WTC11 (cell line): ENCODE results near the gene KLK3. TPM values are rescaled to one million over a fixed set of nuclear protein-coding genes. Genes with fewer than 3 reads are reported as not detected.

Experiments
- ATAC-seq: fragments of 200-7000 bp; cut with Tn5 transposase; 2 replicates; pipeline ENCODE4 v1.10.0; 2021; ENCODE audit warnings: mild to moderate bottlenecking, moderate library complexity
- CTCF ChIA-PET: fragments of 300-600 bp; sonication (Branson Sonifier 250); formaldehyde crosslinking; loops from one replicate; lab custom pipeline; 2021; ENCODE audit warnings: antibody characterized with exemption; lab: Charles Lee
- POLR2A ChIA-PET: fragments of 350-600 bp; sonication (Branson Sonifier 250); formaldehyde crosslinking; loops from one replicate; lab custom pipeline; 2021; ENCODE audit warnings: antibody characterized with exemption; lab: Charles Lee
- DNase-seq: peaks from one replicate; pipeline ENCODE4 v3.0.0; 2021; ENCODE audit warnings: low spot score
- H3K27ac Mint-ChIP-seq: 2 replicates; pipeline ENCODE4 v1.8.0; 2021; ENCODE audit warnings: mixed read lengths
- H3K27me3 Mint-ChIP-seq: 2 replicates; pipeline ENCODE4 v1.8.0; 2021; ENCODE audit warnings: low read depth, mild to moderate bottlenecking, moderate library complexity, mixed read lengths
- H3K36me3 Mint-ChIP-seq: 2 replicates; pipeline ENCODE4 v1.8.0; 2021; ENCODE audit warnings: mixed read lengths
- H3K4me1 Mint-ChIP-seq: 2 replicates; pipeline ENCODE4 v1.8.0; 2022; ENCODE audit warnings: mixed read lengths
- H3K4me3 Mint-ChIP-seq: 2 replicates; pipeline ENCODE4 v1.8.0; 2021; ENCODE audit warnings: mild to moderate bottlenecking, moderate library complexity, mixed read lengths
- H3K9me3 Mint-ChIP-seq: 2 replicates; pipeline ENCODE4 v1.8.0; 2021; ENCODE audit warnings: mixed read lengths
- FOXJ3 ChIP-seq: sonication (generic); formaldehyde crosslinking; IDR thresholded peaks from 2 replicates; pipeline ENCODE4 v1.9.0; 2021; ENCODE audit warnings: missing genetic modification reagents, mild to moderate bottlenecking, borderline replicate concordance
- GRHL2 ChIP-seq: fragments of 250-450 bp; sonication (Bioruptor Pico); IDR thresholded peaks from 2 replicates; pipeline ENCODE4 v1.8.0; 2022; ENCODE audit warnings: mild to moderate bottlenecking, moderate library complexity; ENCODE audit not compliant: insufficient replicate concordance, severe bottlenecking
- IRF2 ChIP-seq: sonication (generic); formaldehyde crosslinking; IDR thresholded peaks from 2 replicates; pipeline ENCODE4 v1.8.0; 2022; ENCODE audit warnings: low read depth, missing genetic modification reagents, borderline replicate concordance
- ZNF232 ChIP-seq: sonication (generic); formaldehyde crosslinking; IDR thresholded peaks from 2 replicates; pipeline ENCODE4 v1.8.0; 2022; ENCODE audit warnings: mild to moderate bottlenecking, missing genetic modification reagents
- ZNF317 ChIP-seq: sonication (generic); formaldehyde crosslinking; IDR thresholded peaks from 2 replicates; pipeline ENCODE4 v1.8.1; 2023; ENCODE audit warnings: low read depth, mild to moderate bottlenecking, moderate library complexity, missing genetic modification reagents, borderline replicate concordance
- ZNF671 ChIP-seq: fragments of 250-450 bp; sonication (Bioruptor Pico); IDR thresholded peaks from 2 replicates; pipeline ENCODE4 v1.8.0; 2021; ENCODE audit warnings: mild to moderate bottlenecking
- total RNA-seq: library from RNA; stranded (reverse); gene quantifications from 3 replicates; pipeline ENCODE4 v1.2.3, GENCODE V29; 2021
- TF ChIP-seq, protein P1 (sequence below): sonication (generic); formaldehyde crosslinking; IDR thresholded peaks from 2 replicates; pipeline ENCODE4 v1.8.1; 2023; ENCODE audit warnings: mild to moderate bottlenecking, moderate library complexity, missing genetic modification reagents
- TF ChIP-seq, protein P2 (sequence below): fragments of 200-600 bp; IDR thresholded peaks from 2 replicates; pipeline ENCODE4 v1.8.0; 2022; ENCODE audit warnings: antibody characterized with exemption
- TF ChIP-seq, protein P3 (sequence below): fragments of 250-450 bp; sonication (Bioruptor Pico); IDR thresholded peaks from 2 replicates; pipeline ENCODE4 v1.9.0; 2021; ENCODE audit warnings: mild to moderate bottlenecking, borderline replicate concordance
- TF ChIP-seq, protein P4 (sequence below): sonication (generic); formaldehyde crosslinking; IDR thresholded peaks from 2 replicates; pipeline ENCODE4 v1.8.0; 2023; ENCODE audit warnings: mild to moderate bottlenecking, missing genetic modification reagents
- TF ChIP-seq, protein P5 (sequence below): sonication (generic); formaldehyde crosslinking; IDR thresholded peaks from 2 replicates; pipeline ENCODE4 v1.8.0; 2023; ENCODE audit warnings: missing genetic modification reagents, mild to moderate bottlenecking, borderline replicate concordance
- TF ChIP-seq, protein P6 (sequence below): sonication (generic); formaldehyde crosslinking; conservative IDR thresholded peaks from 2 replicates; pipeline ENCODE4 v1.8.1; 2023; ENCODE audit warnings: mild to moderate bottlenecking, low read depth, missing genetic modification reagents, moderate library complexity
- TF ChIP-seq, protein P7 (sequence below): fragments of 250-450 bp; sonication (Bioruptor Pico); IDR thresholded peaks from 2 replicates; pipeline ENCODE4 v1.8.0; 2021; ENCODE audit warnings: mild to moderate bottlenecking

The KLK3 gene
- total RNA-seq, 1 experiment from 2014 or later = 0.13 TPM

DNA sequence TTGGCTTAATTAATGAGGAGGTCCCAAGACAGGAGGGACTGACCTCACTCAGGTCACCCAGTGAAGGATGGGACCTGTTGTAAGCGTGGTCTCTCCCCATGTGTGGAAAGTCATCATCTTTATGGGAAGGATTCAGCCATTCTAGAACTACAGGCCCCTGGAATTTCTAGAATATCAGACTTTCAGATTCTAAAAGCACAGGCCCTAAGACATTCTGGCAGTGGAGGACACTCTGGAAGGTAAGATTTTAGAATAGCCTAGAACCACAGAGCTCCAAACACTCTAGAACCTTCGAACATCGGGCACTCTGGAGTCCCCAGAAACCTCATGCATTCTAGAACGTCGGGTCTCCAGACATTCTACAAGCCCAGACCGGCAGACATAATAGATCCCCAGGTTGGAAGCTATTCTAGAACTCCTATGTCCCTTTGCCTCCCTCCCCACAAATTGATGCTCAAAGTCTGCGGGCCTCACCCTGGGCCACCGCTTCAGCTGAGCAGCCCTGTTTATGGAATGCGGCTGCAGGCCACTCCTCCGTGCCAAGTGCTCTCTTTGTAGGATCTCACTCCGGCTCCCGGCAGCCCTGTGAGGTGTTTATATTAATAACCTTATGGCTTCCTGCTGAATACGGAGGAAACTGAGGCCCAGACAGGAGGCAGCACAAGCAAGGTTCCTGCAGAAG is 19.5 kb upstream of the KLK3 start (continued):
- TF ChIP-seq, protein P1, sequence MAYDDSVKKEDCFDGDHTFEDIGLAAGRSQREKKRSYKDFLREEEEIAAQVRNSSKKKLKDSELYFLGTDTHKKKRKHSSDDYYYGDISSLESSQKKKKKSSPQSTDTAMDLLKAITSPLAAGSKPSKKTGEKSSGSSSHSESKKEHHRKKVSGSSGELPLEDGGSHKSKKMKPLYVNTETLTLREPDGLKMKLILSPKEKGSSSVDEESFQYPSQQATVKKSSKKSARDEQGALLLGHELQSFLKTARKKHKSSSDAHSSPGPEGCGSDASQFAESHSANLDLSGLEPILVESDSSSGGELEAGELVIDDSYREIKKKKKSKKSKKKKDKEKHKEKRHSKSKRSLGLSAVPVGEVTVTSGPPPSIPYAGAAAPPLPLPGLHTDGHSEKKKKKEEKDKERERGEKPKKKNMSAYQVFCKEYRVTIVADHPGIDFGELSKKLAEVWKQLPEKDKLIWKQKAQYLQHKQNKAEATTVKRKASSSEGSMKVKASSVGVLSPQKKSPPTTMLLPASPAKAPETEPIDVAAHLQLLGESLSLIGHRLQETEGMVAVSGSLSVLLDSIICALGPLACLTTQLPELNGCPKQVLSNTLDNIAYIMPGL (CRISPR knock-in tag) = no peak
- TF ChIP-seq FOXJ3 (CRISPR knock-in tag) = no peak
- no peak for TF ChIP-seq ZNF317 (CRISPR knock-in tag)
- TF ChIP-seq, protein P2, sequence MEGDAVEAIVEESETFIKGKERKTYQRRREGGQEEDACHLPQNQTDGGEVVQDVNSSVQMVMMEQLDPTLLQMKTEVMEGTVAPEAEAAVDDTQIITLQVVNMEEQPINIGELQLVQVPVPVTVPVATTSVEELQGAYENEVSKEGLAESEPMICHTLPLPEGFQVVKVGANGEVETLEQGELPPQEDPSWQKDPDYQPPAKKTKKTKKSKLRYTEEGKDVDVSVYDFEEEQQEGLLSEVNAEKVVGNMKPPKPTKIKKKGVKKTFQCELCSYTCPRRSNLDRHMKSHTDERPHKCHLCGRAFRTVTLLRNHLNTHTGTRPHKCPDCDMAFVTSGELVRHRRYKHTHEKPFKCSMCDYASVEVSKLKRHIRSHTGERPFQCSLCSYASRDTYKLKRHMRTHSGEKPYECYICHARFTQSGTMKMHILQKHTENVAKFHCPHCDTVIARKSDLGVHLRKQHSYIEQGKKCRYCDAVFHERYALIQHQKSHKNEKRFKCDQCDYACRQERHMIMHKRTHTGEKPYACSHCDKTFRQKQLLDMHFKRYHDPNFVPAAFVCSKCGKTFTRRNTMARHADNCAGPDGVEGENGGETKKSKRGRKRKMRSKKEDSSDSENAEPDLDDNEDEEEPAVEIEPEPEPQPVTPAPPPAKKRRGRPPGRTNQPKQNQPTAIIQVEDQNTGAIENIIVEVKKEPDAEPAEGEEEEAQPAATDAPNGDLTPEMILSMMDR = no peak
- TF ChIP-seq, protein P3, sequence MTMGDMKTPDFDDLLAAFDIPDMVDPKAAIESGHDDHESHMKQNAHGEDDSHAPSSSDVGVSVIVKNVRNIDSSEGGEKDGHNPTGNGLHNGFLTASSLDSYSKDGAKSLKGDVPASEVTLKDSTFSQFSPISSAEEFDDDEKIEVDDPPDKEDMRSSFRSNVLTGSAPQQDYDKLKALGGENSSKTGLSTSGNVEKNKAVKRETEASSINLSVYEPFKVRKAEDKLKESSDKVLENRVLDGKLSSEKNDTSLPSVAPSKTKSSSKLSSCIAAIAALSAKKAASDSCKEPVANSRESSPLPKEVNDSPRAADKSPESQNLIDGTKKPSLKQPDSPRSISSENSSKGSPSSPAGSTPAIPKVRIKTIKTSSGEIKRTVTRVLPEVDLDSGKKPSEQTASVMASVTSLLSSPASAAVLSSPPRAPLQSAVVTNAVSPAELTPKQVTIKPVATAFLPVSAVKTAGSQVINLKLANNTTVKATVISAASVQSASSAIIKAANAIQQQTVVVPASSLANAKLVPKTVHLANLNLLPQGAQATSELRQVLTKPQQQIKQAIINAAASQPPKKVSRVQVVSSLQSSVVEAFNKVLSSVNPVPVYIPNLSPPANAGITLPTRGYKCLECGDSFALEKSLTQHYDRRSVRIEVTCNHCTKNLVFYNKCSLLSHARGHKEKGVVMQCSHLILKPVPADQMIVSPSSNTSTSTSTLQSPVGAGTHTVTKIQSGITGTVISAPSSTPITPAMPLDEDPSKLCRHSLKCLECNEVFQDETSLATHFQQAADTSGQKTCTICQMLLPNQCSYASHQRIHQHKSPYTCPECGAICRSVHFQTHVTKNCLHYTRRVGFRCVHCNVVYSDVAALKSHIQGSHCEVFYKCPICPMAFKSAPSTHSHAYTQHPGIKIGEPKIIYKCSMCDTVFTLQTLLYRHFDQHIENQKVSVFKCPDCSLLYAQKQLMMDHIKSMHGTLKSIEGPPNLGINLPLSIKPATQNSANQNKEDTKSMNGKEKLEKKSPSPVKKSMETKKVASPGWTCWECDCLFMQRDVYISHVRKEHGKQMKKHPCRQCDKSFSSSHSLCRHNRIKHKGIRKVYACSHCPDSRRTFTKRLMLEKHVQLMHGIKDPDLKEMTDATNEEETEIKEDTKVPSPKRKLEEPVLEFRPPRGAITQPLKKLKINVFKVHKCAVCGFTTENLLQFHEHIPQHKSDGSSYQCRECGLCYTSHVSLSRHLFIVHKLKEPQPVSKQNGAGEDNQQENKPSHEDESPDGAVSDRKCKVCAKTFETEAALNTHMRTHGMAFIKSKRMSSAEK (CRISPR knock-in tag) = no peak
- TF ChIP-seq ZNF232 = no peak
- TF ChIP-seq ZNF671 = no peak
- no peak for TF ChIP-seq IRF2

DNA sequence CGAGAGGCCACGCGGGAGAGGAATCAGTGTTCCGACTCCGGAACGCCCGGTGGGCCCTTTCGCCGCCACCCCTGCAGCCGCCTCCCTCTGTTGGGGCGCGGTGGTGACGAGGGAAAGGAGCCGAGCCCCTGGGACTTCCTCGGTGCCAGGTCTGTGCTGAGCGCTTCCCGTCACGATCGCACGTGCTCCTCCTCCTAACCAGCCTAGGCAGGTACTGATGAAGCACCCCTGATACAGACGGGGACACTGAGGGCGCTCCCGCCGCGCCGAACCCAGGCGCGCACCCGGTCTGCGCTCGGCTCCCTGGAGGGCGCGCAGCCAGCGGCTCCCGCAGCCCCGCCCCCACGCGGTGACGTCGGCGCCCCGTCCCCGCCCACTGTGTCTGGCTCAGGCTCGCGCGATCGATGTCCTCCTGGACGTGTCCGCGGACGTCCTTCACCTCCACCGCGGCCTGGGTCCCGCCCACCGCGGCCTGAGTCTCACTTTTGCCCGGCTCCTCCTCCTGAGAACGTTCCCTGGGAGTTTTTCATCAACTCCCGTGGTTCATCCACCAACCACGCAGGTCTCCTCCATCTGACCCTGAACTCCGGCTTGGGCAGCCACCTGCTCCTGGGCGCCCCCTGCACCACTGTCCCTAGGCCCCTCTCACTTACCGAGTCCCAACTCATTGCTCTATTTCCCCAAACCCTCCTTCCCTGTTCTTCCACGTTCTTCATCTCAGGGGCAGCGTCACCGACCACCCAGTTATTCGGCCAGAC is 18.8 kb upstream of the KLK3 start:
- Mint-ChIP-seq H3K4me3 (peak overlapping the region; percentile 83), H3K27ac (no peak overlapping the region), H3K9me3 (no peaks in the 10 kb centered on the region), H3K36me3 (no peaks in the 10 kb centered on the region), H3K27me3 (peaks cover 68% of the 10 kb centered on the region), H3K4me1 (peaks cover 18% of the 10 kb centered on the region)
- peak; percentile 81 for DNase-seq
- ATAC-seq = peak; percentile 83
- ChIA-PET POLR2A (no interaction called here), CTCF (interaction anchor here (1.2 kb wide), 2 partner anchors 74 to 181 kb away, joined by 3 to 6 read pairs; no protein-coding TSS in a partner anchor)
- TF ChIP-seq, protein P4, sequence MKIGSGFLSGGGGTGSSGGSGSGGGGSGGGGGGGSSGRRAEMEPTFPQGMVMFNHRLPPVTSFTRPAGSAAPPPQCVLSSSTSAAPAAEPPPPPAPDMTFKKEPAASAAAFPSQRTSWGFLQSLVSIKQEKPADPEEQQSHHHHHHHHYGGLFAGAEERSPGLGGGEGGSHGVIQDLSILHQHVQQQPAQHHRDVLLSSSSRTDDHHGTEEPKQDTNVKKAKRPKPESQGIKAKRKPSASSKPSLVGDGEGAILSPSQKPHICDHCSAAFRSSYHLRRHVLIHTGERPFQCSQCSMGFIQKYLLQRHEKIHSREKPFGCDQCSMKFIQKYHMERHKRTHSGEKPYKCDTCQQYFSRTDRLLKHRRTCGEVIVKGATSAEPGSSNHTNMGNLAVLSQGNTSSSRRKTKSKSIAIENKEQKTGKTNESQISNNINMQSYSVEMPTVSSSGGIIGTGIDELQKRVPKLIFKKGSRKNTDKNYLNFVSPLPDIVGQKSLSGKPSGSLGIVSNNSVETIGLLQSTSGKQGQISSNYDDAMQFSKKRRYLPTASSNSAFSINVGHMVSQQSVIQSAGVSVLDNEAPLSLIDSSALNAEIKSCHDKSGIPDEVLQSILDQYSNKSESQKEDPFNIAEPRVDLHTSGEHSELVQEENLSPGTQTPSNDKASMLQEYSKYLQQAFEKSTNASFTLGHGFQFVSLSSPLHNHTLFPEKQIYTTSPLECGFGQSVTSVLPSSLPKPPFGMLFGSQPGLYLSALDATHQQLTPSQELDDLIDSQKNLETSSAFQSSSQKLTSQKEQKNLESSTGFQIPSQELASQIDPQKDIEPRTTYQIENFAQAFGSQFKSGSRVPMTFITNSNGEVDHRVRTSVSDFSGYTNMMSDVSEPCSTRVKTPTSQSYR (CRISPR knock-in tag) = no peak
- TF ChIP-seq ZNF671 (no peak), GRHL2 (CRISPR knock-in tag) (no peak)
- TF ChIP-seq, protein P5, sequence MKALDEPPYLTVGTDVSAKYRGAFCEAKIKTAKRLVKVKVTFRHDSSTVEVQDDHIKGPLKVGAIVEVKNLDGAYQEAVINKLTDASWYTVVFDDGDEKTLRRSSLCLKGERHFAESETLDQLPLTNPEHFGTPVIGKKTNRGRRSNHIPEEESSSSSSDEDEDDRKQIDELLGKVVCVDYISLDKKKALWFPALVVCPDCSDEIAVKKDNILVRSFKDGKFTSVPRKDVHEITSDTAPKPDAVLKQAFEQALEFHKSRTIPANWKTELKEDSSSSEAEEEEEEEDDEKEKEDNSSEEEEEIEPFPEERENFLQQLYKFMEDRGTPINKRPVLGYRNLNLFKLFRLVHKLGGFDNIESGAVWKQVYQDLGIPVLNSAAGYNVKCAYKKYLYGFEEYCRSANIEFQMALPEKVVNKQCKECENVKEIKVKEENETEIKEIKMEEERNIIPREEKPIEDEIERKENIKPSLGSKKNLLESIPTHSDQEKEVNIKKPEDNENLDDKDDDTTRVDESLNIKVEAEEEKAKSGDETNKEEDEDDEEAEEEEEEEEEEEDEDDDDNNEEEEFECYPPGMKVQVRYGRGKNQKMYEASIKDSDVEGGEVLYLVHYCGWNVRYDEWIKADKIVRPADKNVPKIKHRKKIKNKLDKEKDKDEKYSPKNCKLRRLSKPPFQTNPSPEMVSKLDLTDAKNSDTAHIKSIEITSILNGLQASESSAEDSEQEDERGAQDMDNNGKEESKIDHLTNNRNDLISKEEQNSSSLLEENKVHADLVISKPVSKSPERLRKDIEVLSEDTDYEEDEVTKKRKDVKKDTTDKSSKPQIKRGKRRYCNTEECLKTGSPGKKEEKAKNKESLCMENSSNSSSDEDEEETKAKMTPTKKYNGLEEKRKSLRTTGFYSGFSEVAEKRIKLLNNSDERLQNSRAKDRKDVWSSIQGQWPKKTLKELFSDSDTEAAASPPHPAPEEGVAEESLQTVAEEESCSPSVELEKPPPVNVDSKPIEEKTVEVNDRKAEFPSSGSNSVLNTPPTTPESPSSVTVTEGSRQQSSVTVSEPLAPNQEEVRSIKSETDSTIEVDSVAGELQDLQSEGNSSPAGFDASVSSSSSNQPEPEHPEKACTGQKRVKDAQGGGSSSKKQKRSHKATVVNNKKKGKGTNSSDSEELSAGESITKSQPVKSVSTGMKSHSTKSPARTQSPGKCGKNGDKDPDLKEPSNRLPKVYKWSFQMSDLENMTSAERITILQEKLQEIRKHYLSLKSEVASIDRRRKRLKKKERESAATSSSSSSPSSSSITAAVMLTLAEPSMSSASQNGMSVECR (CRISPR knock-in tag) = no peak
- TF ChIP-seq, protein P6, sequence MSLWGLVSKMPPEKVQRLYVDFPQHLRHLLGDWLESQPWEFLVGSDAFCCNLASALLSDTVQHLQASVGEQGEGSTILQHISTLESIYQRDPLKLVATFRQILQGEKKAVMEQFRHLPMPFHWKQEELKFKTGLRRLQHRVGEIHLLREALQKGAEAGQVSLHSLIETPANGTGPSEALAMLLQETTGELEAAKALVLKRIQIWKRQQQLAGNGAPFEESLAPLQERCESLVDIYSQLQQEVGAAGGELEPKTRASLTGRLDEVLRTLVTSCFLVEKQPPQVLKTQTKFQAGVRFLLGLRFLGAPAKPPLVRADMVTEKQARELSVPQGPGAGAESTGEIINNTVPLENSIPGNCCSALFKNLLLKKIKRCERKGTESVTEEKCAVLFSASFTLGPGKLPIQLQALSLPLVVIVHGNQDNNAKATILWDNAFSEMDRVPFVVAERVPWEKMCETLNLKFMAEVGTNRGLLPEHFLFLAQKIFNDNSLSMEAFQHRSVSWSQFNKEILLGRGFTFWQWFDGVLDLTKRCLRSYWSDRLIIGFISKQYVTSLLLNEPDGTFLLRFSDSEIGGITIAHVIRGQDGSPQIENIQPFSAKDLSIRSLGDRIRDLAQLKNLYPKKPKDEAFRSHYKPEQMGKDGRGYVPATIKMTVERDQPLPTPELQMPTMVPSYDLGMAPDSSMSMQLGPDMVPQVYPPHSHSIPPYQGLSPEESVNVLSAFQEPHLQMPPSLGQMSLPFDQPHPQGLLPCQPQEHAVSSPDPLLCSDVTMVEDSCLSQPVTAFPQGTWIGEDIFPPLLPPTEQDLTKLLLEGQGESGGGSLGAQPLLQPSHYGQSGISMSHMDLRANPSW (CRISPR knock-in tag) = no peak
- TF ChIP-seq, protein P7, sequence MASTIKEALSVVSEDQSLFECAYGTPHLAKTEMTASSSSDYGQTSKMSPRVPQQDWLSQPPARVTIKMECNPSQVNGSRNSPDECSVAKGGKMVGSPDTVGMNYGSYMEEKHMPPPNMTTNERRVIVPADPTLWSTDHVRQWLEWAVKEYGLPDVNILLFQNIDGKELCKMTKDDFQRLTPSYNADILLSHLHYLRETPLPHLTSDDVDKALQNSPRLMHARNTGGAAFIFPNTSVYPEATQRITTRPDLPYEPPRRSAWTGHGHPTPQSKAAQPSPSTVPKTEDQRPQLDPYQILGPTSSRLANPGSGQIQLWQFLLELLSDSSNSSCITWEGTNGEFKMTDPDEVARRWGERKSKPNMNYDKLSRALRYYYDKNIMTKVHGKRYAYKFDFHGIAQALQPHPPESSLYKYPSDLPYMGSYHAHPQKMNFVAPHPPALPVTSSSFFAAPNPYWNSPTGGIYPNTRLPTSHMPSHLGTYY (CRISPR knock-in tag) = no peak
